ENCODE results near the gene GCLC. TPM values are rescaled to one million over a fixed set of nuclear protein-coding genes. Genes with fewer than 3 reads are reported as not detected.

GCLC gene
- total RNA-seq, 1 donor from 2014 or later, result 28.7 TPM

DNA sequence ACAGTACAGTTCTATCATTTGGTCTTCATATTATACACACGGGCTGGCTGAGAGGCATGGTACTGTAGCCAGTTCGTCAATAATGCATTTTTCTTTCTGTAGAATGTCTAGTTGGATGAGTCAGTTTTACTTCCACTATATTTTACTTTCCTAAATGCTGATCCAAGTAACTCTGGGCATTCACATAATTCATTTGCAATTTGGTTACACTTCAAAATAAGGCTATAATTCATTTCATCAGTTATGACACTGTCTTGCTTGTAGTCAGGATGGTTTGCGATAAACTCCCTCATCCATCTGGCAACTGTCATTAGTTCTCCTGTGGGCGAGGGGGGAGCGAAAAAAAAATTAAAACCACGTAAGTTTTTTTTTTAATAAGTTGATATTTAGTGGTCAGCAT lies 46.3 kb downstream of the GCLC start:
- Mint-ChIP-seq H3K27ac (ENCODE audit: unreplicated experiment) (no peak overlapping the region), H3K9me3 (ENCODE audit: unreplicated experiment) (no peaks in the 10 kb centered on the region), H3K27me3 (ENCODE audit: unreplicated experiment) (no peaks in the 10 kb centered on the region), H3K4me3 (ENCODE audit: unreplicated experiment) (no peak overlapping the region), H3K4me1 (ENCODE audit: unreplicated experiment) (no peaks in the 10 kb centered on the region), H3K36me3 (ENCODE audit: low read depth, unreplicated experiment) (peaks cover 3% of the 10 kb centered on the region)
- no peak for DNase-seq (ENCODE audit: low spot score)
- TF ChIP-seq, protein P1, sequence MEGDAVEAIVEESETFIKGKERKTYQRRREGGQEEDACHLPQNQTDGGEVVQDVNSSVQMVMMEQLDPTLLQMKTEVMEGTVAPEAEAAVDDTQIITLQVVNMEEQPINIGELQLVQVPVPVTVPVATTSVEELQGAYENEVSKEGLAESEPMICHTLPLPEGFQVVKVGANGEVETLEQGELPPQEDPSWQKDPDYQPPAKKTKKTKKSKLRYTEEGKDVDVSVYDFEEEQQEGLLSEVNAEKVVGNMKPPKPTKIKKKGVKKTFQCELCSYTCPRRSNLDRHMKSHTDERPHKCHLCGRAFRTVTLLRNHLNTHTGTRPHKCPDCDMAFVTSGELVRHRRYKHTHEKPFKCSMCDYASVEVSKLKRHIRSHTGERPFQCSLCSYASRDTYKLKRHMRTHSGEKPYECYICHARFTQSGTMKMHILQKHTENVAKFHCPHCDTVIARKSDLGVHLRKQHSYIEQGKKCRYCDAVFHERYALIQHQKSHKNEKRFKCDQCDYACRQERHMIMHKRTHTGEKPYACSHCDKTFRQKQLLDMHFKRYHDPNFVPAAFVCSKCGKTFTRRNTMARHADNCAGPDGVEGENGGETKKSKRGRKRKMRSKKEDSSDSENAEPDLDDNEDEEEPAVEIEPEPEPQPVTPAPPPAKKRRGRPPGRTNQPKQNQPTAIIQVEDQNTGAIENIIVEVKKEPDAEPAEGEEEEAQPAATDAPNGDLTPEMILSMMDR (IDR thresholded peaks at IDR 0.05; ENCODE audit: unreplicated experiment), result no peak

DNA sequence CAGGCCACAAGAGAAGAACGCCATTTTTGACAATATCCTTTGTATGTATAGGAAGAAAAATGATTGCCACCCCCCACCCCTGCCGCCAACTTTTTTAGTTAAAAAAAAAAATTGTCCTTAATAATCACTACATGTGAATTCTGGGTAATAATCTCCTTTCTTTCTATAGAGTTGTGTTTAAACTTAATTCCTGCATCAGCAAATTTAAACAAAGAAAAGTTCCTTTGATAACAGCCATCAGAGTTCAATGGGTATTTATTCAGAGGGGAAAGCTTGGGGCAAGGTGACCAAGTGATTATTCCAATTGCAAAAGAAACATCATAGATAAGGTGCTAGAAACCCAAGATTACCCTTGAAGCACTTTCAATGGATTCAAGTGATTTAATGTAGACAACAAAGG lies 47.0 kb downstream of the GCLC start:
- Mint-ChIP-seq H3K27me3 (ENCODE audit: unreplicated experiment) (no peaks in the 10 kb centered on the region), H3K4me3 (ENCODE audit: unreplicated experiment) (no peak overlapping the region), H3K27ac (ENCODE audit: unreplicated experiment) (no peak overlapping the region), H3K36me3 (ENCODE audit: low read depth, unreplicated experiment) (peaks cover 3% of the 10 kb centered on the region), H3K9me3 (ENCODE audit: unreplicated experiment) (no peaks in the 10 kb centered on the region), H3K4me1 (ENCODE audit: unreplicated experiment) (no peaks in the 10 kb centered on the region)
- TF ChIP-seq, protein P1 (IDR thresholded peaks at IDR 0.05; ENCODE audit: unreplicated experiment), result no peak
- no peak for DNase-seq (ENCODE audit: low spot score)

DNA sequence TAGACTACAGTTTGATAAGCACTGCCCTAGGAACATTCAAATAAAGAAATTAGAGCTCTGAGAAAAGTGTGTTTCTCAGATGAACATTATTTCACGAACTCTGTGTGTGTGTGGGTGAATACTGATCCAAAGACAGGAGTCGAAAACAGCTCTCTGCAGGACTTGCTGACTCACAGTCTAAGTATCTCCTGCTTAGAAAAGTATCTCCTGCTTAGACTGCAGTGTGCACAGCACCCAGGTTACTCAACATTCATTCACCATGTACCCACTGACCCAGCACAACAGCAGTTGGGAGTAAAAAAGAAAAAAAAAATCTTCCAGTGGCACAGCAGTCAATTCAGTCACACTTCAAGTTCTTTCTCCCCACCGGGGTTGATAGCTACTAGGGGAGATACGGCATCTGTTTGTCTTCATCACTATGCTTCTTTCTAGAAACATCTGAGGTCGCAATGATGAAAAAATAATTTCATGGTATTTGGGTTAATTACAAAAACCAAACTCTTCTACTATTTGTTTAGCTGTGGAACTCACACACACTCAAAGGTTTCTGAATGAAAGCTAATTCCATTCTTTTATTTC lies 48.0 kb downstream of the GCLC start:
- no peak for DNase-seq (ENCODE audit: low spot score)
- no peaks in the 10 kb centered on the region for H3K27me3 Mint-ChIP-seq (ENCODE audit: unreplicated experiment)
- H3K4me1 Mint-ChIP-seq (ENCODE audit: unreplicated experiment), result no peaks in the 10 kb centered on the region
- peaks cover 3% of the 10 kb centered on the region for H3K36me3 Mint-ChIP-seq (ENCODE audit: low read depth, unreplicated experiment)
- no peaks in the 10 kb centered on the region for H3K9me3 Mint-ChIP-seq (ENCODE audit: unreplicated experiment)
- H3K27ac Mint-ChIP-seq (ENCODE audit: unreplicated experiment), result no peak overlapping the region
- TF ChIP-seq, protein P1 (IDR thresholded peaks at IDR 0.05; ENCODE audit: unreplicated experiment), result no peak
- no peak overlapping the region for H3K4me3 Mint-ChIP-seq (ENCODE audit: unreplicated experiment)

DNA sequence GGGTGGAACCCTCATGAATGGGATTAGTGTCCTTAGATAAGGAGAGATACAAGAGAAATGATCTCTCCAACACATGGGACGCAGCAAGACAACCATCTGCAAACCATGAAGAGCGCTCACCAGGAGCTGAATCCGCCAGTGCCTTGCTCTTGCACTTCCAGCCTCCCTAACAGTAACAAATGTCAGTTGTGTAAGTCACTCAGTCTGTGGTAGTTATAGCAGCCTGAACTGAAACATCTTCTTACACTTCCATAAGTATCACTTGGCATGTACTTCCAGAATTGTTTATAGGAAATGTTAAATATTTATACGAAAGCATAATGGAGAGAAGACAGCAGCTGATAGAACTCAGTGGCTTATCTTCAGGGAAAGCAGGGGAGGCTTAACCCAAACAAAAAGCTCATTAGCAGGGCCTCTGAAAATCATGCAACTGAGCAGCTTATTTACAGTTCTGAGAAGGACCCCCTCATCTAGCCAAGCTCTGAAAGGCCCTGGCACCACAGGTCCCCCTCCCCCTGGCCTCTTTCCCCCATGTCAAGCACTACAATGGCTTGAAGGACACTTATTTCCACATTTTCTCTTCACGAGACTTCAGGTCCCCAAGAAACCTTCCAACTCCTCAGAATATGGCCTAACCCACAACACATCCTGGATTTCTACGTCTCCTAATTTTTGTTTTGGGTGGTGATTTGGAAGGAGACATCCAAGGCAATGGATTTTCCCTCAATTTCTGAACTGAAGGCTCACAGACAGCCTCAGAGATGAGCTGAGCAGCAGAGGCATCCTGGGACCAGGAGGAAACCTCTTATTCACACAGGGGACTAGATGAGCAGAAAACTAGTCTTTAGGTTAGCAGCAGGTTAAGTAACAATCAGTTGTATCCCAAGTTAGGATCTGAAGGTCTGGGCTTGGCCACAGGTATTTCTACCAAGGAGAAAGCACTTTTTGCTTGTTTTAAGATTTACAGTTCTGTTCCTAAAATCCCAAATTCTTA lies 49.1 kb downstream of the GCLC start:
- Mint-ChIP-seq H3K27me3 (ENCODE audit: unreplicated experiment) (no peaks in the 10 kb centered on the region), H3K4me3 (ENCODE audit: unreplicated experiment) (no peak overlapping the region), H3K27ac (ENCODE audit: unreplicated experiment) (no peak overlapping the region), H3K4me1 (ENCODE audit: unreplicated experiment) (no peaks in the 10 kb centered on the region), H3K9me3 (ENCODE audit: unreplicated experiment) (no peaks in the 10 kb centered on the region), H3K36me3 (ENCODE audit: low read depth, unreplicated experiment) (no peaks in the 10 kb centered on the region)
- TF ChIP-seq, protein P1 (IDR thresholded peaks at IDR 0.05; ENCODE audit: unreplicated experiment), result no peak
- DNase-seq (ENCODE audit: low spot score), result no peak

DNA sequence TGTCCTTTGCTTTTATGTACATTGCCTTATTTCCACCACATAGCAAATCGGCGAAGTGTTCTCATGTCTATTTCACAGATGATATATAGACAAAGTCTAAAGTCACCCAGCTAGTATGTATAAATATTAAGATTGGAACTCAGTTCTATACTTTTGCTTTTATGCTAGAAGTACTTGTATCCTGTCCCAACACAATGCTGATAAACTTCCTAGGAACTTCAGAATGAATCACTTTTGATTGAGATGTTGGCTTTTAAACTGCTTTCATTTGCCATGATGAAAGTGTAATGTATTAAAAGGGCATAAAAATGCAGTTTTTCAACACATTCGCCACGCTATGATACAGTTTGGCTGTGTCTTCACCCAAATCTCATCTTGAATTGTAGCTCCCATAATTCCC lies 50.8 kb downstream of the GCLC start:
- Mint-ChIP-seq H3K36me3 (ENCODE audit: low read depth, unreplicated experiment) (no peaks in the 10 kb centered on the region), H3K27me3 (ENCODE audit: unreplicated experiment) (no peaks in the 10 kb centered on the region), H3K4me3 (ENCODE audit: unreplicated experiment) (no peak overlapping the region), H3K27ac (ENCODE audit: unreplicated experiment) (no peak overlapping the region), H3K9me3 (ENCODE audit: unreplicated experiment) (no peaks in the 10 kb centered on the region), H3K4me1 (ENCODE audit: unreplicated experiment) (no peaks in the 10 kb centered on the region)
- no peak for DNase-seq (ENCODE audit: low spot score)
- TF ChIP-seq, protein P1 (IDR thresholded peaks at IDR 0.05; ENCODE audit: unreplicated experiment), result no peak

All from endothelial cell (in vitro differentiated cells).